Immature natural killer cell (primary cell): ENCODE measurements around the gene CFAP141. TPM values are rescaled to one million over a fixed set of nuclear protein-coding genes. Genes with fewer than 3 reads are reported as not detected.

Source experiments
- DNase-seq, 3 donors: peaks; one replicate each; pipeline ENCODE4 v3.0.0; 2022; ENCODE audit warnings: mixed read lengths in 1 of 3
- H3K27ac Mint-ChIP-seq, 6 donors: one replicate each; pipeline ENCODE4 v1.8.0; 2020; ENCODE audit warnings: mixed read lengths in 6 of 6, mild to moderate bottlenecking in 5 of 6, inconsistent platforms in 4 of 6, moderate library complexity in 3 of 6
- H3K27me3 Mint-ChIP-seq, 3 donors: one replicate each; pipeline ENCODE4 v1.8.0; 2020 to 2021; ENCODE audit warnings: low read depth in 3 of 3, mild to moderate bottlenecking in 3 of 3, mixed read lengths in 3 of 3, moderate library complexity in 3 of 3, inconsistent platforms in 1 of 3
- H3K36me3 Mint-ChIP-seq, 3 donors: one replicate each; pipeline ENCODE4 v1.8.0; 2020; ENCODE audit warnings: mixed read lengths in 3 of 3, inconsistent platforms in 2 of 3, mild to moderate bottlenecking in 2 of 3
- H3K4me1 Mint-ChIP-seq, 2 donors: one replicate each; pipeline ENCODE4 v1.8.0; 2020; ENCODE audit warnings: inconsistent platforms in 2 of 2, mild to moderate bottlenecking in 2 of 2, mixed read lengths in 2 of 2, moderate library complexity in 1 of 2
- H3K4me3 Mint-ChIP-seq, 5 donors: one replicate each; pipeline ENCODE4 v1.8.0; 2020; ENCODE audit warnings: mild to moderate bottlenecking in 5 of 5, mixed read lengths in 5 of 5, inconsistent platforms in 3 of 5, moderate library complexity in 3 of 5
- H3K9me3 Mint-ChIP-seq, 6 donors: one replicate each; pipeline ENCODE4 v1.8.0; 2020; ENCODE audit warnings: mild to moderate bottlenecking in 6 of 6, mixed read lengths in 6 of 6, inconsistent platforms in 4 of 6, moderate library complexity in 3 of 6
- polyA plus RNA-seq, 3 donors: library from polyadenylated mRNA; unstranded; fragments of 300-500 nt; fragmentation: Illumina TruSeq; gene quantifications; one replicate each; pipeline ENCODE4 v1.2.3, GENCODE V29; 2021

The CFAP141 gene
- polyA plus RNA-seq, 3 donors from 2014 or later: not detected

DNA sequence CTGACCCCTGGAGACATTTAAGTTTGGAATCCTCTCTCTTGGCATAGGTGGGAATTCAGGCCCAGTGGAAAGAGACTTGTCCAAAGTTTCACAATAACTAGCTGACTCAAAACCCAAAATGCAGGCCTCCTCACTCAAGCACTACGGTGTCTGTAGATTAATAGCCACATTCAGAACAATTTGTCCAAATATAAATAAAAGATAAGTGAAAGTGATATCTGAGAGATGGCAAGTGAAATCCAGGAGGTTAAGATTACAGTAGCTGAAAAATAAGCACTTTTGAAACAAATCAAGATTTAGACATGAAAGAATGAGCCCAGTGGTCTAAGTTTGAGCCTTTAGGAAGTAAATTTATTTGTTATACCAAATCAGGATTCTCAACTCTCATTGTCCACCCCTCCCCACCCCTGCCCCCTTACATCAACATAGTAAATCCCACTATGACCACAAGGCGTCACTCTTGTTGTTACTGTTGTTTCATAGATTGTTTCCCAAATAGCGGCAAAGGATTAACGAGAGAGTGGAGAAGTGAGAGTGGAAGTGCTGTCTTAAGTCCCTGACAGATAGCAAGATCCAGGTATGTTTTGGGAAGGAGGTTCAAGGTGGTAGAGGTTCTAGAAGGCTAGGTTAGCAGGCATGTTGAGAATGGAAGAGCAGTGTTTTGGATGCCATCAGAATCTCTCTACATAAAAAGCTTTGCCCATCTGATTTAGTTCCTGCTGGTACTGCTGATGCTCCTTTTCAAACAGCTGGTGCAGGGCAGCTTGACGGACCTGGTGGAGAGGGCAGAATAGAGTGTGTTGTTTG lies 7.2 kb downstream of the CFAP141 start:
- H3K36me3 Mint-ChIP-seq: no peaks in the 10 kb centered on the region
- peaks cover 0 to 6% (median 0%) of the 10 kb centered on the region in 3 donors for H3K27me3 Mint-ChIP-seq
- no peak overlapping the region for H3K27ac Mint-ChIP-seq
- DNase-seq: peak; percentile 34 to 51 (median 35)
- no peaks in the 10 kb centered on the region for H3K4me1 Mint-ChIP-seq
- no peaks in the 10 kb centered on the region for H3K9me3 Mint-ChIP-seq
- H3K4me3 Mint-ChIP-seq: no peak overlapping the region

DNA sequence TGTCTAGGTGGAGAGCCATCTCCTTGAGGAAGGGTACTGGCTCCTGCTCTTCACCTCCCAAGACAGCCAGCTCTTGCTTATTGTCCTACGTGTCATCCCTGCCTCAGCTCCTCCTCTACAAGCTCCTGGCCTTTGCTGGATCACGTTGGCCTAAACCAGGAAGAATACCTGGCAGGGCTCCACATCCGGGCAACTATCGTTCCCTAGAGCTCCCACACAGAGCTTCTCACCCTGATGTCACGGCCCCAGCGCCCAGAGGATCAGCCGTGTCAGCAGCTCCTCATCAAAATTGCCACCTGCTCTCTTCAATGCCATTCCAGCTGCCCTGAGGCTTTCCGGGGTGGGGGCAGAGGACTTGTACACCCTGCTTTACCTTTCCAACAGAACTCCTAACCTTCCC lies 12.3 kb downstream of the CFAP141 start:
- H3K36me3 Mint-ChIP-seq: no peaks in the 10 kb centered on the region
- no peak for DNase-seq
- no peaks in the 10 kb centered on the region for H3K4me1 Mint-ChIP-seq
- no peak overlapping the region for H3K4me3 Mint-ChIP-seq
- H3K27ac Mint-ChIP-seq: no peak overlapping the region
- H3K27me3 Mint-ChIP-seq: peaks cover 5 to 17% (median 7%) of the 10 kb centered on the region in 3 donors
- H3K9me3 Mint-ChIP-seq: no peaks in the 10 kb centered on the region

- no peak overlapping the region for H3K27ac Mint-ChIP-seq
- no peaks in the 10 kb centered on the region for H3K36me3 Mint-ChIP-seq
- H3K4me3 Mint-ChIP-seq: no peak overlapping the region
- no peaks in the 10 kb centered on the region for H3K4me1 Mint-ChIP-seq
- H3K9me3 Mint-ChIP-seq: no peaks in the 10 kb centered on the region
- H3K27me3 Mint-ChIP-seq: peaks cover 6 to 20% (median 7%) of the 10 kb centered on the region in 3 donors
- DNase-seq: no peak
Observed at GRCh38 chr1:154192476-154192875, 13.7 kb downstream of the CFAP141 start.

DNA sequence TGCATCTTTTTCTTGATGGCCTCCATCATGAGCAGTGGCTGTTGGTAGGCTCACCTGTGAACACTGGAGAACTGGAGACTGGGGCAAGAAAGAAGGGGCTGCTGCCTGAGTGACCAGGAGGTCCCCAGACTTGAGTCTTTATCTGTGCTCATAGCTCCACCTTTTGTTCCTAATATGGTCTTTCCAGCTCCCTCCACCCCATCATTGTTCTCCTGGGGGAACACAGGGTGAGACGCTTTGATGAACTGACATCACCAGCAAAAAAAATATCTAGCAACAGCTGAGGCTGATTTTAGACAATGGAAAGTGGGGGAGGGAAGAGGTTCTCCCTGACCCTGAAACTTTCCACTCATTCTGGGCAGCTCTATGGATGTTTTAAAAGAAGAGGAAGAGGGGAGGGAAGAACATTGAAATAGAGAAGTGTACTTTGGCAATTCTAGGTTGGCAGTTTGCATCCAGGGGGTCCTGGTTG lies 14.1 kb downstream of the CFAP141 start, which contains the start of gene TPM3:
Gene TPM3 (minus strand): TSS at position 111 of the 472 bp plus-strand sequence. CDS start 82 bp downstream, at position 29.
- Mint-ChIP-seq H3K27me3 (peaks cover 6 to 22% (median 7%) of the 10 kb centered on the region in 3 donors), H3K4me3 (no peak within 1 kb of the TSS), H3K9me3 (no peaks in the 10 kb centered on the region), H3K27ac (peak within 1 kb of the TSS in 1 of 6 donors; percentile 13), H3K36me3 (no peaks in the 10 kb centered on the region), H3K4me1 (no peaks in the 10 kb centered on the region)
- DNase-seq: no peak

- Mint-ChIP-seq H3K9me3 (no peaks in the 10 kb centered on the region), H3K4me1 (no peaks in the 10 kb centered on the region), H3K27me3 (peaks cover 6 to 22% (median 7%) of the 10 kb centered on the region in 3 donors), H3K27ac (no peak overlapping the region), H3K4me3 (no peak overlapping the region), H3K36me3 (no peaks in the 10 kb centered on the region)
- DNase-seq: no peak
Observed at GRCh38 chr1:154190550-154190949, 15.6 kb downstream of the CFAP141 start.

GRCh38 chr1:154186852-154187501 lies 19.2 kb downstream of the CFAP141 start:
- H3K4me3 Mint-ChIP-seq: no peak overlapping the region

DNA sequence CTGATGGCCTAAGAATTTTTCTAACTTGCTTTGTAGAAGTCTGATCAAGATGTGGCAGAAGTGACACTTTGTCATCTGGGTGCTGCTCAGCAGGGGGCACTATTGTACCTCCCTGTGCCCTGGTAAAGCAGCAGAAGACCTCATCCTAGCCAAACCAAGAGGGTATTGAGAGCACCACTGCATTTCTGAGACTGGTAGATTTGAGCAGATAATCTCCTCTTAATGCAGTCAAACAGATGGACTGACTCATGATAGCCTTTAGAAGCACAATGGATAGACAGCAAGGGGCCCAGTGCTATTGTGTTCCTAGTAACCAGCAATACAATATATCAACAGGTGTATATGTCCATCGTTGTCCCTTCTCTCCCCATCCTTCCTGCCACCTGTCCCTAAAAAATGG lies 20.0 kb downstream of the CFAP141 start:
- peaks cover 22 to 24% of the 10 kb centered on the region in 2 donors for H3K4me1 Mint-ChIP-seq
- H3K27me3 Mint-ChIP-seq: peaks cover 1 to 17% (median 15%) of the 10 kb centered on the region in 3 donors
- no peak overlapping the region for H3K4me3 Mint-ChIP-seq
- H3K36me3 Mint-ChIP-seq: peaks cover 0 to 4% (median 3%) of the 10 kb centered on the region in 3 donors
- H3K27ac Mint-ChIP-seq: peak overlapping the region in 2 of 6 donors; percentile 25 to 27
- peak; percentile 17 to 40 (median 30) for DNase-seq
- peaks cover 0 to 2% (median 0%) of the 10 kb centered on the region in 6 donors for H3K9me3 Mint-ChIP-seq

More at GRCh38 chr1:154186852-154187501, 19.2 kb downstream of the CFAP141 start:
- H3K9me3 Mint-ChIP-seq: peaks cover 0 to 2% (median 0%) of the 10 kb centered on the region in 6 donors
- H3K27me3 Mint-ChIP-seq: peaks cover 2 to 18% (median 15%) of the 10 kb centered on the region in 3 donors
- no peak overlapping the region for H3K27ac Mint-ChIP-seq
- H3K4me1 Mint-ChIP-seq: peaks cover 14 to 16% of the 10 kb centered on the region in 2 donors
- DNase-seq: no peak
- peaks cover 0 to 4% (median 3%) of the 10 kb centered on the region in 3 donors for H3K36me3 Mint-ChIP-seq

DNA sequence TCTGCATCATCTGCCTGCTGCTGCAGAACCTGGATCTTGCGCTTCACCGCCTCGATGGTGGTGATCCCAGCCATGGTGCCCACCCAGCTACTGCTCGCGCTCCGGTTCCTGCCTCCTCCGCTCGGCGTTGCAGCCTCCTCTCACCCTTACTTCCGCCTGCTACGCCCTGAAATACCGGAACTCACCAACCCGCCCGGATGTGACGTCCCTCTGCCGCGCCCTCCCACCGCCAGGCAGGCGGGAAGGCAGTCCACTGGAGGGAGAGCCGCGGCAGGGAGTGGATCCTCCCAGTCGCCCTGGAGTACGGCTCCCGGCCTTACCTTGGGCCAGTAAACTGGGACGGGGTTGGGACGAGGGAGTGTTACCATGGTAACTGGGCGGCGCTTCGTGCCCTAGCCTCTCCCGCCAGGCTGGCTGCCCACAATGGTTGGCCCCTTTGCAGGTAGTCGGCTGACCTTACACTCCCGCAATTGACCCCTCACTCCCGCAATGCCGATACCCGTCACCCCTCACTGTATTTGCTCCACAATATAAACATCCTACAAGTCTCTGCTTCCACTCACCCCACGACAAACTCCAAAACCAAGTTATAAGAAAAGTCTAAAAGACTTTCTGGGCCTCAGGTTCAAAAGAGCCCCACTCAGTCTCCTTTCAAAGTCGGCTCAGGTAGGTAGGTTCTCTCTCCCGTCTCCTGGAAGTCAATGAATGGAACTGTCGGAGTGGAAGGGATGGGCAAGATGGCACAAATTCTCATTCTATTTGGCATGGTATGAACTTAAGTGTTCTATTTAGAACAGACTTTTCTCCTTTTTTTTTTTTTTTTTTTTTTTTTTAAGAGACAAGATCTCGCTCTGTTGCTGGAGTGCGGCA lies 22.9 kb downstream of the CFAP141 start:
- Mint-ChIP-seq H3K36me3 (peaks cover 4 to 12% (median 4%) of the 10 kb centered on the region in 3 donors), H3K9me3 (peaks cover 0 to 2% (median 0%) of the 10 kb centered on the region in 6 donors), H3K27me3 (peaks cover 1 to 15% (median 14%) of the 10 kb centered on the region in 3 donors), H3K27ac (peak overlapping the region; percentile 96 to 100 (median 100)), H3K4me1 (peaks cover 51 to 53% of the 10 kb centered on the region in 2 donors), H3K4me3 (peak overlapping the region; percentile 100)
- peak; percentile 91 to 92 (median 91) for DNase-seq

DNA sequence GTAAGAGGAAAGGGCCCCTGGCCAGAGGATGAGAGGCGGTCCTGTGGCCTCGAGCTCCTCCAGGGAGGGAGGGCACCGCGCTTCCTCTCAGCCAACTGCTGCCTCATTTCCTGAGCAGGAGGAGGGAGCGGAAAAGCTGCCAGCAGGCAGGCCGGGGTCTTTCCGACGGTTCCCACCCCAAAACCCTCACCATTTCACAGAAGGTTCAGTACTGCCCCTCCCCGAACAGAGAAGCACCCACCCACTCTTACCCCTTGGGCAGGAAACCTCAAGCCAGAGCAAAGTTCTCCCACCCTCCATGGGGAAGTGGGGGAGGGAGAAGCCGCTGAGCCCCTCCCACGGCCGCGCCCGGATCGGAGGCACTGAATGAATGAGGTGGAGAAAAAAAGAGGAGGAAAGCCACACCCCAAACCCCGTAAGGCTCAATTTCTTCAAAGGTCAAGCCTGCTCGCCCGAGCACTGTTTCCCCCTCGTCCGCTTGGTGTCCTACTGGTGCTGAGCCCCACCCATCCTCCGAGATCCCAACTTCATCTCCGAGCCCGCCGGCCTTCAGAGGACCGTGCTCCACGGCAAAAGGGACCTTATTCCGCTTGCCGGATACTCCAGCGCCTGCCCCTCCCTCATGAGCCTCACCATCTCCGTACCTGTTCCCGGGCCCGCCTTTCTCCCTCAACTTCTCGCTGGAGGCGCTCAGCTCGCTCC lies 23.6 kb downstream of the CFAP141 start:
- Mint-ChIP-seq H3K4me3 (peak overlapping the region; percentile 100), H3K4me1 (peaks cover 59 to 61% of the 10 kb centered on the region in 2 donors), H3K27ac (peak overlapping the region; percentile 96 to 100 (median 100)), H3K27me3 (peaks cover 0 to 15% (median 10%) of the 10 kb centered on the region in 3 donors), H3K36me3 (peaks cover 4 to 12% (median 4%) of the 10 kb centered on the region in 3 donors), H3K9me3 (peaks cover 0 to 2% (median 0%) of the 10 kb centered on the region in 6 donors)
- DNase-seq: peak; percentile 56 to 69 (median 65)

DNA sequence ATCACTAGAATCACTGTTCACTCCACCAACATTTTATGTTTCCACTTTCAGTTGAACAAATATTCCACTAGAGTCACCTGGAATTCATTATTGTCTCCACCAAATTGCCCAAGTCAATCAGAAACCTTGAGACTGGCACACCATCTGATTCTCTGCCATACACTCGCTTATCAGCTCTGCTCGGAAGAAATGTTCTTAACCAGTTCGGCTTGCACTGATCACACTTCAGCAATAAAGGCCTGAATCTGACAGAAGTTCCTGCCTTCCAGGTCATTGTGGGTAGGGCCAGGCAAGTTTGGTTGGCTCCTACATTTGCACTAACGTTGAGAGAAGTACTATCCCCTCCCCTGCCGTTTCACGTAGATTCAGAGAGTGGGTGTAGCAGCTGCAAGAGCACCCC lies 24.2 kb downstream of the CFAP141 start:
- peaks cover 0 to 2% (median 0%) of the 10 kb centered on the region in 6 donors for H3K9me3 Mint-ChIP-seq
- peaks cover 0 to 15% (median 8%) of the 10 kb centered on the region in 3 donors for H3K27me3 Mint-ChIP-seq
- peaks cover 64 to 66% of the 10 kb centered on the region in 2 donors for H3K4me1 Mint-ChIP-seq
- no peak for DNase-seq
- peak overlapping the region; percentile 96 to 100 (median 100) for H3K27ac Mint-ChIP-seq
- peak overlapping the region; percentile 100 for H3K4me3 Mint-ChIP-seq
- H3K36me3 Mint-ChIP-seq: peaks cover 4 to 12% (median 4%) of the 10 kb centered on the region in 3 donors

- no peak for DNase-seq
- peaks cover 4 to 12% (median 4%) of the 10 kb centered on the region in 3 donors for H3K36me3 Mint-ChIP-seq
- H3K4me1 Mint-ChIP-seq: peaks cover 81 to 85% of the 10 kb centered on the region in 2 donors
- H3K9me3 Mint-ChIP-seq: peaks cover 0 to 2% (median 0%) of the 10 kb centered on the region in 6 donors
- peaks cover 0 to 15% (median 8%) of the 10 kb centered on the region in 3 donors for H3K27me3 Mint-ChIP-seq
- peak overlapping the region; percentile 73 to 84 (median 78) for H3K4me3 Mint-ChIP-seq
- peak overlapping the region; percentile 91 to 99 (median 92) for H3K27ac Mint-ChIP-seq
Observed at GRCh38 chr1:154179946-154180687, 26.0 kb downstream of the CFAP141 start.
